ENCODE data around the gene LKAAEAR1. TPM values are rescaled to one million over a fixed set of nuclear protein-coding genes. Genes with fewer than 3 reads are reported as not detected.

LKAAEAR1 gene
- total and polyA plus RNA-seq, 7 donors = 0.19 to 1.5 TPM; not detected in 5

DNA sequence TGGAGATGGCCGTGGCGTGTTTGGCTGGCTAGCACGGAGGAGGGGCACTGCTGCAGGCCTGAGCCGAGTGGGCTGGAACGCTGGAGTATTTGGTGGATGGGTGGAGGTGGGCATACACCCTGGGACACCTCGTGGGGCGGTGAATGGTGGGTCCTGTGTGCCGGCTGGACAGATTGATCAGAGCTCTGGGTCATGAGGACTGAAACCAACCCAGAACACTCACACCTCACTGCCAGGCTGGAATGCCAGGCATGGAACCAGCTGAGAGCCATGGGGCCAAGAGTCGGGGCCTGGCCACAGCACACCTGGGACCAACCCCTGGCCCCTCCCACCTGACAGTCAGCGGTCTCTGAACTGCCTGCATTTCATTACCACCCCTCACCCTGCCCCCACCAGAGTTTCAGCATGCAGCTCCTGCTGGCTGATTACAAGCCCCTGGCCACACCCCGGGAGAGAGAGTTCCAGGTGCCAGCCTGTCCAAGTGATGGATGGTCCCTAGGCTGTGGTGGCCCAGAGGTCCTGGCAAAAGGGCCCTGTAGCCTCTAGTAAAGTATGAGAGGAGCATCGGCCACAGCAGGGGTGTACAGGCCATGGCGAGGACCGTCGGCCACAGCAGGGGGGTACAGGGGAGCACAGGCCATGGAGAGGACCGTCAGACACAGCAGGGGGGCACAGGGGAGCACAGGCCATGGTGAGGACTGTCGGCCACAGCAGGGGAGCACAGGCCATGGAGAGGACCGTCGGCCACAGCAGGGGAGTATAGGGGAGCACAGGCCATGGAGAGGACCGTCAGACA, 19.9 kb upstream of the LKAAEAR1 start:
- H3K4me3 ChIP-seq = no peak overlapping the region
- no peaks in the 10 kb centered on the region for H3K9me3 ChIP-seq
- H3K27me3 ChIP-seq = peaks cover 23 to 51% (median 49%) of the 10 kb centered on the region in 3 donors
- H3K36me3 ChIP-seq = no peaks in the 10 kb centered on the region
- no peak overlapping the region for H3K27ac ChIP-seq
- TF ChIP-seq, protein P1, sequence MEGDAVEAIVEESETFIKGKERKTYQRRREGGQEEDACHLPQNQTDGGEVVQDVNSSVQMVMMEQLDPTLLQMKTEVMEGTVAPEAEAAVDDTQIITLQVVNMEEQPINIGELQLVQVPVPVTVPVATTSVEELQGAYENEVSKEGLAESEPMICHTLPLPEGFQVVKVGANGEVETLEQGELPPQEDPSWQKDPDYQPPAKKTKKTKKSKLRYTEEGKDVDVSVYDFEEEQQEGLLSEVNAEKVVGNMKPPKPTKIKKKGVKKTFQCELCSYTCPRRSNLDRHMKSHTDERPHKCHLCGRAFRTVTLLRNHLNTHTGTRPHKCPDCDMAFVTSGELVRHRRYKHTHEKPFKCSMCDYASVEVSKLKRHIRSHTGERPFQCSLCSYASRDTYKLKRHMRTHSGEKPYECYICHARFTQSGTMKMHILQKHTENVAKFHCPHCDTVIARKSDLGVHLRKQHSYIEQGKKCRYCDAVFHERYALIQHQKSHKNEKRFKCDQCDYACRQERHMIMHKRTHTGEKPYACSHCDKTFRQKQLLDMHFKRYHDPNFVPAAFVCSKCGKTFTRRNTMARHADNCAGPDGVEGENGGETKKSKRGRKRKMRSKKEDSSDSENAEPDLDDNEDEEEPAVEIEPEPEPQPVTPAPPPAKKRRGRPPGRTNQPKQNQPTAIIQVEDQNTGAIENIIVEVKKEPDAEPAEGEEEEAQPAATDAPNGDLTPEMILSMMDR (IDR thresholded peaks at IDR 0.05) = no peak
- TF ChIP-seq POLR2A (IDR thresholded peaks at IDR 0.05) (no peak), POLR2AphosphoS5 (IDR thresholded peaks at IDR 0.05) (no peak), EP300 (IDR thresholded peaks at IDR 0.05) (no peak)
- intact Hi-C loops (cut with DNase I) = no loop called here
- DNase-seq = peak; percentile 35
- H3K4me1 ChIP-seq = peaks cover 0 to 12% (median 10%) of the 10 kb centered on the region in 4 donors
- WGBS, 2 donors = 70 to 76% methylated on average over 20 of the region's 20 CpGs

DNA sequence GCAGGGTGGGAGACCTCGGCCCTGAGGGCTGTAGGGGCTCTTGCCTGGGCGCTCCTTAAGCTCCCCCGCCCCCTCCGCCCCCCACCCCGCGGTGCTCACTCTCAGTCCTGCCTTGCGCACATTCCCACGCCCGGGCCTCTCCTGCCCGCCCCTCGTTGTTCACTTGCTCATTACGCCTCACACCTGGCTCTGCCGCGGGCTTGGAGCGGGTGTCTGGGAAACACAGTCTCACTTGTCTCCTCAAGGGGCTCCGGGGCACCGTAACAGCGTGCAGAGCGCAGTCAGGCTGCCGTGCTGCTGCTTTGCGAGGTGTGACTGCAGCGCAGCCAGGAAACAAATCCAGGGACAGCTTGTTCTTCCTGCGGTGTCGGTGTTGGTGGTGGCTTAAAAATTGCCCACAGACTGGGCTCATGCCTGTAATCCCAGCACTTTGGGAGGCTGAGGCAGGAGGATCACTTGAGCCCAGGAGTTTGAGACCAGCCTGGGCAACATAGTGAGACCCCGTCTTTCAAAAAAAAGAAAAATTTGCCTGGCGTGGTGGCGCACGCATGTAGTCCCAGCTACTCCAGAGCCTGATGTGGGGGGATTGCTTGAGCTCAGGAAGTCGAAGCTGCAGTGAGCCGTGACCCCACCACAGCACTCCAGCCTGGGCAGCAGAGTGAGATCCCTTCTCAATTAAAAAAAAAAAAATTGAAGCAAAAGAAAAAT, 18.6 kb upstream of the LKAAEAR1 start:
- Histone ChIP-seq H3K27me3 (peaks cover 23 to 62% (median 54%) of the 10 kb centered on the region in 3 donors), H3K4me1 (peaks cover 0 to 12% (median 10%) of the 10 kb centered on the region in 4 donors), H3K4me3 (peak overlapping the region in 2 of 4 donors; percentile 37 to 41), H3K27ac (no peak overlapping the region), H3K36me3 (no peaks in the 10 kb centered on the region), H3K9me3 (no peaks in the 10 kb centered on the region)
- intact Hi-C loops (cut with DNase I) = no loop called here
- TF ChIP-seq EP300 (IDR thresholded peaks at IDR 0.05) = no peak
- no peak for TF ChIP-seq POLR2A (IDR thresholded peaks at IDR 0.05)
- TF ChIP-seq, protein P1 (IDR thresholded peaks at IDR 0.05) = no peak
- TF ChIP-seq POLR2AphosphoS5 (IDR thresholded peaks at IDR 0.05) = no peak
- DNase-seq = no peak
- WGBS, 2 donors = 18 to 21% methylated on average over 30 of the region's 30 CpGs

DNA sequence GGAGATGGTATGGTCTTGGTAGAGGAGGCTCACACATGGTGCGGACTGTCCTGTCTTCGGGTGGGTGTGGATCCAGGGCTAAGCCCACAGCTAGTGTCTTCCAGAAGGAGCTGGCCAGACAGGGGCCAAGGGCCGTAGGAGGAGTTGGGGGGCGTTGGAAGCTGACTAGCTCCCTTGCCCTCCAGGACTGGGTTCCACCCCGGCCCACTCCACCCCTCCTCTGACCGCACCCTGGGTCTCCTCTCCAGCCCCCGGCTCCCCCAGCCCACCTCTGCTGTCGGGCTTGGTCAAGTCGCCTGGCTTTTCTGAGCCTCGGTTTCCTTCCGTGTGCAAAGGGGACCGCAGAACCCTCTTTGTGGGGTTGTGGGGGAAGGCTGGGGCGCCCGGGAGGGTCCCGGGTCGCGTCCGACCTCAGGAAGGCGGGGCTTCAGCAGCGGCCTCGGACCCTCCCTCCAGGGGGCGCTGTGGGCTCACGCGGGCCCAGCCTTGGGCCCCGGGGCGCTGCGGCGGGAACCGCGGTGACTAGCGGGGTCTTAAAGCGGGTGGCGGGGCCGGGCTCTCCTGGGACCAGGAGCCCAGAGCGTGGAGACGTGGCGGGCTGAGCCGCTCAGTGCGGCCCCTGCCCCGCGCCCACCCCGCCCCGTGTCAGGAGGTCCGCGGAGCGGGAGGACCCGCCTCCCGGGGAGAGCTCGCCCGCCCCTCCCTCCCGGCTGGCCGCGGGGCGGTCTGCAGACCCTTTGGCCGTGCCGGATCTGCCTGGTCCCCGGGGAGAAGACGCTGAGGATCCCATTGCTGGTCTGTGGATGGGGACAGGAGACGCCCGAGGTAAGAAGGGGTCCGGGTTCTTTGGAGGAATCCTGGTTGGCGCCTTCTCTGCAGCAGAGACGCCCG, 17.8 kb upstream of the LKAAEAR1 start:
- Histone ChIP-seq H3K36me3 (no peaks in the 10 kb centered on the region), H3K4me3 (peak overlapping the region in 3 of 4 donors; percentile 7 to 41 (median 37)), H3K4me1 (peaks cover 0 to 12% (median 10%) of the 10 kb centered on the region in 4 donors), H3K27ac (no peak overlapping the region), H3K27me3 (peaks cover 23 to 65% (median 54%) of the 10 kb centered on the region in 3 donors), H3K9me3 (no peaks in the 10 kb centered on the region)
- no peak for DNase-seq
- TF ChIP-seq EP300 (IDR thresholded peaks at IDR 0.05) (no peak), POLR2A (IDR thresholded peaks at IDR 0.05) (no peak), POLR2AphosphoS5 (IDR thresholded peaks at IDR 0.05) (no peak)
- TF ChIP-seq, protein P1 (IDR thresholded peaks at IDR 0.05) = peak in 3 of 4 experiments; percentile 11 to 54 (median 22)
- intact Hi-C loops (cut with DNase I) = no loop called here
- WGBS, 2 donors = 5 to 6% methylated on average over 64 of the region's 64 CpGs

DNA sequence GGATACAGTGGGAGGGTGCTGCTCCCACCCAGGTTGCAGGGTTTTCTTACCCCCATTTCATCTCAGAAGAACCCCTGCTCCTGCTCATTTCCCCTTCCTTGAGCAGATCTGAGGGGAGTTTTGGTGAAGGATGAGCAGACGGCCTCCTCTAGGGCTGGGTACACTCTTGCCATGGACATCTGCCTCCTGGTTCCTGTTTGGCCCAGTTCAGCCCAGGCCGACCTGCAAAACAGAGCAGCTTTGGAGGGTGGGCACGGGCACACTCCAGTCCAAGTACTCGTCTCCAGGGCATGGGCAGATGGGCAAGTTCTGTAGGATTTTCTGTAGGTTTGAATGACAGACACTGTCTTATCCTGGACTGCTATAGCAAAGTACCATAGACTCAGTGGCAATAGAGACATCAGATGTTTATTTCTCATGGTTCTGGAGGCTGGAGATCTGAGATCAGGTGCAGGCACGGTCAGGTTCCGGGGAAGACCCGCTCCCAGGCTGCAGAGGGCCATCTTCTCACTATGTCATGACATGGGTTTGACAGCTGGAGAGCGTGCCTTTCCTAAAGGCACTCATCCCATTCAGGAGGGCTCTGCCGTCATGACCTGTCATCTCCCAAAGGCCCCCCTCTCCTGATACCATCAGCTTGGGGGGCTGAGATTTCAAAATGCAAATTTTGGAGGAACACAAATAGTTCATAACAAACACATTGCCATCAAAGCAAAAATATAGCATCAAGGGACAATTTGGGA, 16.9 kb upstream of the LKAAEAR1 start:
- WGBS, 2 donors = 69 to 89% methylated on average over 9 of the region's 9 CpGs

More for the DNA sequence above, 16.9 kb upstream of the LKAAEAR1 start:
- no peak for DNase-seq
- Histone ChIP-seq H3K4me1 (peaks cover 0 to 12% (median 10%) of the 10 kb centered on the region in 4 donors), H3K27ac (no peak overlapping the region), H3K4me3 (no peak overlapping the region), H3K36me3 (no peaks in the 10 kb centered on the region), H3K27me3 (peaks cover 23 to 70% (median 57%) of the 10 kb centered on the region in 3 donors), H3K9me3 (no peaks in the 10 kb centered on the region)
- TF ChIP-seq, protein P1 (IDR thresholded peaks at IDR 0.05) = no peak
- TF ChIP-seq POLR2A (IDR thresholded peaks at IDR 0.05) (no peak), EP300 (IDR thresholded peaks at IDR 0.05) (no peak), POLR2AphosphoS5 (IDR thresholded peaks at IDR 0.05) (no peak)
- intact Hi-C loops (cut with DNase I) = no loop called here
